Measurements from ENCODE around the gene COQ8B. TPM values are rescaled to one million over a fixed set of nuclear protein-coding genes. Genes with fewer than 3 reads are reported as not detected.

COQ8B gene
- total and polyA plus RNA-seq, 11 donors = 18.2 to 49.7 (median 27.8) TPM

- peak overlapping the region; percentile 2 to 95 (median 88) for H3K27ac ChIP-seq
- peak overlapping the region in 11 of 12 donors; percentile 28 to 76 (median 65) for H3K4me3 ChIP-seq
- peak in 2 of 5 donors; percentile 33 to 58 for DNase-seq
- no peak for TF ChIP-seq POLR2A (IDR thresholded peaks at IDR 0.05)
- TF ChIP-seq, protein P1, sequence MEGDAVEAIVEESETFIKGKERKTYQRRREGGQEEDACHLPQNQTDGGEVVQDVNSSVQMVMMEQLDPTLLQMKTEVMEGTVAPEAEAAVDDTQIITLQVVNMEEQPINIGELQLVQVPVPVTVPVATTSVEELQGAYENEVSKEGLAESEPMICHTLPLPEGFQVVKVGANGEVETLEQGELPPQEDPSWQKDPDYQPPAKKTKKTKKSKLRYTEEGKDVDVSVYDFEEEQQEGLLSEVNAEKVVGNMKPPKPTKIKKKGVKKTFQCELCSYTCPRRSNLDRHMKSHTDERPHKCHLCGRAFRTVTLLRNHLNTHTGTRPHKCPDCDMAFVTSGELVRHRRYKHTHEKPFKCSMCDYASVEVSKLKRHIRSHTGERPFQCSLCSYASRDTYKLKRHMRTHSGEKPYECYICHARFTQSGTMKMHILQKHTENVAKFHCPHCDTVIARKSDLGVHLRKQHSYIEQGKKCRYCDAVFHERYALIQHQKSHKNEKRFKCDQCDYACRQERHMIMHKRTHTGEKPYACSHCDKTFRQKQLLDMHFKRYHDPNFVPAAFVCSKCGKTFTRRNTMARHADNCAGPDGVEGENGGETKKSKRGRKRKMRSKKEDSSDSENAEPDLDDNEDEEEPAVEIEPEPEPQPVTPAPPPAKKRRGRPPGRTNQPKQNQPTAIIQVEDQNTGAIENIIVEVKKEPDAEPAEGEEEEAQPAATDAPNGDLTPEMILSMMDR (IDR thresholded peaks at IDR 0.05) = no peak
- ATAC-seq = peak; percentile 2 to 46 (median 14)
- WGBS, 4 donors = 50 to 53% (median 53%) methylated on average over 24 of the region's 24 CpGs
- intact Hi-C loops (cut with DNase I) = loop anchor here (1.0 to 10.0 kb wide), 20 partner anchors 51 to 601 kb away; partner anchors contain the start of genes COQ8B (in 4 of the 10), HNRNPUL1 (in 4 of the 10), ITPKC (in 4 of the 10) and RAB4B (in 1 of the 10)
- peaks cover 0 to 23% (median 15%) of the 10 kb centered on the region in 9 donors for H3K36me3 ChIP-seq
- H3K9me3 ChIP-seq = peaks cover 0 to under 1% (median 0%) of the 10 kb centered on the region in 12 donors
- no peaks in the 10 kb centered on the region for H3K27me3 ChIP-seq
- H3K4me1 ChIP-seq = peaks cover 0 to 20% (median 10%) of the 10 kb centered on the region in 12 donors
These were observed 52.7 kb downstream of the COQ8B start for GRCh38 chr19:40663695-40664692.

DNA sequence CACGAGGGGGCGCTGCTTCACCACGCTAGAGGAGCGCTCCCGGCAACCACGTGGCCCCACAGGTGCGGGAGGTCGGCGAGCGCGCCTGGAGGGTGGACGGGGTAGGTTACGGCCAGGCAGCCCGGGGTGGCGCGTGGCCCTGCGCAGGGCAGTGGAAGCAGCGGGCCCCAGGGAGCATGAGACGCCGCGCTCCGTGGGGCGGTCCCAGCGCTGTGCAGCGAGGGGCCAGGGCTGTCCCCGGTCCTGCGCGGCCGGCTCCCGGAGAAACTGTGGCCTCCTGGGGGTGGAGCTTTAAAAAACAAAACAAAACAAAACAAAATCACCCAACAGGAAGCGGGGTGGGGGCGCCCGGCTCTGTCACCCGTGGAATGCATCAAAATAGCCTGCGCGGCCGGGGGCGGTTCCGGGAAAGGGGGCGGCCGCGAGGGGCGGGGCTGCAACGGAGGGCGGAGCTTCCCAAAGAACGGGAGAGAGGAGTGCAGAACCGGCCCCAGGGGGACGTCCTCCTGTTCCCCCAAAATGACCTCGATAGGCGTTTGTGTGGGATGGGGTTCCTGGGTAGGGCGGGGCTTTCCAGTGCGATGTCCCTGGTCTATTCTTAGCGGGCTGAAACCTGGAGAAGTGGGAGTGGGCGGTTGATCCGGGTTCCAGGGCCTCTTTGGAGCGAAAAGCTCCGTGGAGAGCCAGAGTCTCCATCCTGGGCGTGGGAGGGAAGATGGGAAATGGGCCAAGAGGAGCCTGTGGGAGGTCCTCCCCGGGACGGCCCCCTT, 53.6 kb downstream of the COQ8B start:
- Histone ChIP-seq H3K4me1 (peaks cover 0 to 20% (median 10%) of the 10 kb centered on the region in 12 donors), H3K36me3 (peaks cover 0 to 14% (median 7%) of the 10 kb centered on the region in 9 donors), H3K27me3 (no peaks in the 10 kb centered on the region), H3K9me3 (no peaks in the 10 kb centered on the region), H3K4me3 (peak overlapping the region; percentile 28 to 76 (median 64)), H3K27ac (peak overlapping the region; percentile 2 to 95 (median 88))
- DNase-seq (peak; percentile 91 to 95 (median 93)), ATAC-seq (peak; percentile 79 to 90 (median 85))
- TF ChIP-seq, protein P1 (IDR thresholded peaks at IDR 0.05) = peak in 11 of 12 donors; percentile 96 to 99 (median 99)
- TF ChIP-seq POLR2A (IDR thresholded peaks at IDR 0.05) = no peak
- intact Hi-C loops (cut with DNase I) = loop anchor here (1.0 to 10.0 kb wide), 20 partner anchors 52 to 602 kb away; partner anchors contain the start of genes COQ8B (in 4 of the 10), HNRNPUL1 (in 4 of the 10), ITPKC (in 4 of the 10) and RAB4B (in 1 of the 10)
- 0 to 1% (median 0%) methylated on average over 55 to 60 of the region's 60 CpGs for WGBS, 4 donors

DNA sequence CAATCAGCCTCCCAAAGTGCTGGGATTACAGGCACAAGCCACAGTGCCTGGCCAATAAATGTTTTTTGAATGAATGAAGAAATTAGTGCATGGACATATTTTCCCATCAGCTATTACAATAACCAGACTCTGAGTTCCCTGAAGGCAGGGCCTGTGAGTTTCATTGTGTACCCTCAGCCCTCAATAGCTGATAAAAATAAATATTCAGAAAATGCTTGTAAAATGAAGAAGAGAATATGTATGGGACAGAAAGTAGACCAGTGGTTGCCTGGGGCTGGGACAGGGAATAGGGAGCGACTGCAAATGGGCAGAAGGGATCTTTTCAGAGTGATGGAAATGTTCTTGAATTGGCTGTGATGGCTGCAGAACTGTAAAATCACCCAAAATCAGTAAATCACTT, 55.1 kb downstream of the COQ8B start:
- TF ChIP-seq POLR2A (IDR thresholded peaks at IDR 0.05) = no peak
- TF ChIP-seq, protein P1 (IDR thresholded peaks at IDR 0.05) = no peak
- Histone ChIP-seq H3K4me3 (no peak overlapping the region), H3K27ac (no peak overlapping the region), H3K27me3 (no peaks in the 10 kb centered on the region), H3K36me3 (no peaks in the 10 kb centered on the region), H3K4me1 (peaks cover 0 to 20% (median 10%) of the 10 kb centered on the region in 12 donors), H3K9me3 (no peaks in the 10 kb centered on the region)
- DNase-seq (no peak), ATAC-seq (no peak)
- 87 to 100% (median 93%) methylated on average over 1 of the region's 1 CpG for WGBS, 4 donors
- intact Hi-C loops (cut with DNase I) = loop anchor here (1.0 to 10.0 kb wide), 17 partner anchors 53 to 603 kb away; partner anchors contain the start of genes COQ8B (in 4 of the 10), HNRNPUL1 (in 4 of the 10) and ITPKC (in 4 of the 10)

Measured in heart left ventricle (tissue), 16 donors.